Measurements from ENCODE around the gene TANGO6.
"Not testable (repeated sequence)": the region's sequence is repeated elsewhere in the genome, so short reads cannot be mapped to it uniquely, and the experiment has no call there.

The TANGO6 gene

GRCh38 chr16:68981971-68982370 is 138.6 kb downstream of the TANGO6 start:
- TF ChIP-seq GATA1 (IDR thresholded peaks at IDR 0.05; ENCODE audit: low read depth, low read length) (no peak), POLR2A (IDR thresholded peaks at IDR 0.05; ENCODE audit: low read length) (no peak)
- DNase-seq = no peak

- DNase-seq = no peak
- TF ChIP-seq POLR2A (IDR thresholded peaks at IDR 0.05; ENCODE audit: low read length) = no peak
- TF ChIP-seq GATA1 (IDR thresholded peaks at IDR 0.05; ENCODE audit: low read depth, low read length) = no peak
These were observed 141.1 kb downstream of the TANGO6 start for GRCh38 chr16:68984467-68984866.

- no peak for DNase-seq
- TF ChIP-seq GATA1 (IDR thresholded peaks at IDR 0.05; ENCODE audit: low read depth, low read length) (no peak), POLR2A (IDR thresholded peaks at IDR 0.05; ENCODE audit: low read length) (no peak)
These were observed 141.9 kb downstream of the TANGO6 start for GRCh38 chr16:68985268-68985667.

GRCh38 chr16:68985855-68986254 is 142.5 kb downstream of the TANGO6 start:
- DNase-seq = no peak
- TF ChIP-seq GATA1 (IDR thresholded peaks at IDR 0.05; ENCODE audit: low read depth, low read length) (no peak), POLR2A (IDR thresholded peaks at IDR 0.05; ENCODE audit: low read length) (no peak)

GRCh38 chr16:68987734-68988457 is 144.6 kb downstream of the TANGO6 start:
- TF ChIP-seq GATA1 (IDR thresholded peaks at IDR 0.05; ENCODE audit: low read depth, low read length) (no peak), POLR2A (IDR thresholded peaks at IDR 0.05; ENCODE audit: low read length) (no peak)
- DNase-seq = peak; percentile 6 to 24

GRCh38 chr16:68990172-68990845 is 147.0 kb downstream of the TANGO6 start:
- not testable (repeated sequence) for DNase-seq

GRCh38 chr16:68991075-68991474 is 147.7 kb downstream of the TANGO6 start:
- no peak for TF ChIP-seq GATA1 (IDR thresholded peaks at IDR 0.05; ENCODE audit: low read depth, low read length)
- no peak for TF ChIP-seq POLR2A (IDR thresholded peaks at IDR 0.05; ENCODE audit: low read length)
- DNase-seq = no peak

- DNase-seq = no peak
- TF ChIP-seq POLR2A (IDR thresholded peaks at IDR 0.05; ENCODE audit: low read length) (no peak), GATA1 (IDR thresholded peaks at IDR 0.05; ENCODE audit: low read depth, low read length) (no peak)
These were observed 149.2 kb downstream of the TANGO6 start for GRCh38 chr16:68992521-68992920.

- TF ChIP-seq GATA1 (IDR thresholded peaks at IDR 0.05; ENCODE audit: low read depth, low read length) = no peak
- TF ChIP-seq POLR2A (IDR thresholded peaks at IDR 0.05; ENCODE audit: low read length) = no peak
- no peak for DNase-seq
These were observed 150.1 kb downstream of the TANGO6 start for GRCh38 chr16:68993456-68993855.

GRCh38 chr16:68993885-68994284 is 150.6 kb downstream of the TANGO6 start:
- DNase-seq = no peak
- TF ChIP-seq POLR2A (IDR thresholded peaks at IDR 0.05; ENCODE audit: low read length) (no peak), GATA1 (IDR thresholded peaks at IDR 0.05; ENCODE audit: low read depth, low read length) (no peak)

- DNase-seq = no peak
- TF ChIP-seq GATA1 (IDR thresholded peaks at IDR 0.05; ENCODE audit: low read depth, low read length) (no peak), POLR2A (IDR thresholded peaks at IDR 0.05; ENCODE audit: low read length) (no peak)
These were observed 151.0 kb downstream of the TANGO6 start for GRCh38 chr16:68994324-68994723.

GRCh38 chr16:68995011-68995504 is 151.7 kb downstream of the TANGO6 start:
- TF ChIP-seq GATA1 (IDR thresholded peaks at IDR 0.05; ENCODE audit: low read depth, low read length) = no peak
- TF ChIP-seq POLR2A (IDR thresholded peaks at IDR 0.05; ENCODE audit: low read length) = no peak
- peak; percentile 9 to 20 for DNase-seq

- TF ChIP-seq GATA1 (IDR thresholded peaks at IDR 0.05; ENCODE audit: low read depth, low read length) (no peak), POLR2A (IDR thresholded peaks at IDR 0.05; ENCODE audit: low read length) (no peak)
These were observed 154.2 kb downstream of the TANGO6 start for GRCh38 chr16:68997564-68997963.

GRCh38 chr16:68999114-68999513 is 155.8 kb downstream of the TANGO6 start:
- no peak for DNase-seq
- TF ChIP-seq POLR2A (IDR thresholded peaks at IDR 0.05; ENCODE audit: low read length) = no peak

More at GRCh38 chr16:68997564-68997963, 154.2 kb downstream of the TANGO6 start:
- DNase-seq = no peak

- peak; percentile 22 to 25 for DNase-seq
- TF ChIP-seq POLR2A (IDR thresholded peaks at IDR 0.05; ENCODE audit: low read length) (no peak), GATA1 (IDR thresholded peaks at IDR 0.05; ENCODE audit: low read depth, low read length) (no peak)
These were observed 160.2 kb downstream of the TANGO6 start for GRCh38 chr16:69003500-69003899.
